HepG2 (cell line): ENCODE data around the gene CNNM2. TPM values are rescaled to one million over a fixed set of nuclear protein-coding genes. Genes with fewer than 3 reads are reported as not detected.

Experiments used
- ATAC-seq: fragments of 200-7000 bp; cut with Tn5 transposase; 3 replicates; pipeline ENCODE4 v1.9.1; 2020; ENCODE audit warnings: mild to moderate bottlenecking, moderate library complexity
- BruUV-seq: library from RNA; stranded (reverse); fragments of 400-500 nt; replicated peaks from 2 replicates; lab custom pipeline; 2021; lab: Mats Ljungman, UMichigan
- CTCF ChIA-PET: fragments of 300-600 bp; formaldehyde crosslinking; extraction: SDS; loops from one replicate; lab custom pipeline; 2021; ENCODE audit warnings: low total read pairs, inconsistent platforms, low intra/inter-chr PET ratio; lab: Yijun Ruan, JAX
- POLR2A ChIA-PET: fragments of 350-600 bp; sonication (Branson Sonifier 250); formaldehyde crosslinking; loops from one replicate; lab custom pipeline; 2020; ENCODE audit warnings: antibody characterized with exemption, inconsistent platforms; lab: Yijun Ruan, JAX
- DNase-seq: peaks from one replicate; pipeline ENCODE4 v3.0.0-alpha.2; 2015; ENCODE audit warnings: low spot score
- FAIRE-seq: peaks from 3 replicates; lab custom pipeline; 2011; peaks lifted over from hg19 to GRCh38; lab: Jason Lieb, UNC
- H2AFZ ChIP-seq: one replicate; pipeline ENCODE4 v1.6.1; 2011; ENCODE audit warnings: low read length, inconsistent platforms
- H3K27ac ChIP-seq: fragments of 300-600 bp; 3 replicates; pipeline ENCODE4 v1.8.0; 2011; ENCODE audit warnings: mixed run types, mild to moderate bottlenecking, mixed read lengths, low read length, inconsistent platforms; ENCODE audit not compliant: insufficient read depth; ENCODE audit errors: extremely low read length
- H3K27me3 ChIP-seq, 2 experiments: fragments of 200-600 bp in 1 of 2; 2 replicates in 1 of 2; 3 replicates in 1 of 2; pipeline versions ENCODE4 v1.6.0 to v1.8.0; 2011; ENCODE audit warnings: low read length in 2 of 2, mild to moderate bottlenecking in 2 of 2, moderate library complexity in 2 of 2, inconsistent platforms in 1 of 2; ENCODE audit not compliant: insufficient read depth in 2 of 2, control insufficient read depth in 1 of 2
- H3K36me3 ChIP-seq, 2 experiments: fragments of 200-600 bp in 1 of 2; replicated peaks in 1 of 2; 2 replicates in 1 of 2; 3 replicates in 1 of 2; pipeline versions ENCODE4 v1.5.1 to v1.8.0; 2011; ENCODE audit warnings: low read length in 2 of 2, inconsistent platforms in 1 of 2; ENCODE audit not compliant: insufficient read depth in 2 of 2, control insufficient read depth in 1 of 2
- H3K4me1 ChIP-seq: 2 replicates; pipeline ENCODE4 v1.5.1; 2012; ENCODE audit warnings: low read length, inconsistent platforms; ENCODE audit not compliant: insufficient read depth
- H3K4me2 ChIP-seq: 2 replicates; pipeline ENCODE4 v1.6.0; 2011; ENCODE audit warnings: low read depth, low read length, inconsistent platforms
- H3K4me3 ChIP-seq, 3 experiments: fragments of 200-600 bp in 1 of 3; sonication (generic), shearing (Covaris generic) in 1 of 3; replicated peaks in 1 of 3; 2 replicates each; pipeline ENCODE4 v1.5.1; 2011 to 2016; ENCODE audit warnings: low read length in 3 of 3, inconsistent platforms in 2 of 3, low read depth in 2 of 3, mild to moderate bottlenecking in 2 of 3, control low read depth in 1 of 3, mixed read lengths in 1 of 3; ENCODE audit not compliant: insufficient read depth in 1 of 3
- H3K79me2 ChIP-seq: one replicate; pipeline ENCODE4 v1.6.1; 2011; ENCODE audit warnings: low read length, inconsistent platforms; ENCODE audit not compliant: insufficient read depth
- H3K9ac ChIP-seq: 2 replicates; pipeline ENCODE4 v1.6.0; 2011; ENCODE audit warnings: mild to moderate bottlenecking, low read depth, low read length, inconsistent platforms; ENCODE audit not compliant: insufficient read depth
- H3K9me3 ChIP-seq: 2 replicates; pipeline ENCODE4 v1.5.1; 2012; ENCODE audit warnings: mild to moderate bottlenecking, low read length
- H4K20me1 ChIP-seq: 2 replicates; pipeline ENCODE4 v1.6.0; 2011; ENCODE audit warnings: inconsistent platforms, mild to moderate bottlenecking, low read length, moderate library complexity; ENCODE audit not compliant: insufficient read depth
- ARNT ChIP-seq: fragments of 450-650 bp; IDR thresholded peaks from 2 replicates; pipeline ENCODE4 v1.6.1; 2017
- KAT7 ChIP-seq: IDR thresholded peaks from 2 replicates; pipeline ENCODE4 v1.6.1; 2018; ENCODE audit warnings: borderline replicate concordance, missing compliant biosample characterization
- MIER2 ChIP-seq: IDR thresholded peaks from 2 replicates; pipeline ENCODE4 v1.6.1; 2016; ENCODE audit warnings: missing biosample characterization, missing genetic modification reagents
- NR2C2 ChIP-seq: sonication (generic); formaldehyde crosslinking; IDR thresholded peaks from 2 replicates; pipeline ENCODE4 v1.4.0; 2020; ENCODE audit warnings: missing genetic modification reagents, mild to moderate bottlenecking, moderate library complexity, borderline replicate concordance
- ZNF747 ChIP-seq: sonication (generic); formaldehyde crosslinking; IDR thresholded peaks from 2 replicates; pipeline ENCODE4 v1.8.1; 2023; ENCODE audit warnings: missing genetic modification reagents, mild to moderate bottlenecking, borderline replicate concordance
- ZNF883 ChIP-seq: sonication (generic); formaldehyde crosslinking; IDR thresholded peaks from 2 replicates; pipeline ENCODE4 v1.5.1; 2020; ENCODE audit warnings: mild to moderate bottlenecking, missing genetic modification reagents; ENCODE audit errors: not compliant biosample characterization
- WGBS: methylation state at CpG from one replicate; pipeline ENCODE4 v1.1.6; 2017; ENCODE audit warnings: low lambda C conversion rate; 5-methylcytosine and 5-hydroxymethylcytosine counted together
- in situ Hi-C: cut with HindIII; loops from 2 replicates; pipeline ENCODE4 v1.10.0; 2017; ENCODE audit warnings: low pct_unique_long_range_greater_than_20kb; ENCODE audit not compliant: extremely low pct_ligation_motif_present
- intact Hi-C: fragments of 100-400 bp; cut with micrococcal nuclease; formaldehyde crosslinking; loops from one replicate; pipeline ENCODE4 v1.10.0; 2022; ENCODE audit not compliant: unreplicated experiment
- polyA plus RNA-seq, 8 experiments: library from polyadenylated mRNA; depleted of rRNA in 3 of 8; stranded (reverse) in 7 of 8; unstranded in 1 of 8; fragments of >200 nt; fragmentation: Illumina TruSeq in 4 of 8; extraction: Trizol in 4 of 8; gene quantifications; 2 replicates each; pipeline versions ENCODE4 v1.2.1 to v1.2.3, GENCODE V29; 2011 to 2016; ENCODE audit warnings: low read depth in 4 of 8, missing spikeins in 1 of 8, mixed read lengths in 1 of 8; ENCODE audit not compliant: insufficient read depth in 1 of 8
- total RNA-seq, 5 experiments: library from RNA; depleted of rRNA; stranded (reverse); fragments of >200 nt; fragmentation: Illumina TruSeq; extraction: Trizol; gene quantifications; 2 replicates each; pipeline ENCODE4 v1.2.3, GENCODE V29; 2016; ENCODE audit warnings: low read depth in 1 of 5
- TF ChIP-seq, protein P1 (sequence below): sonication (generic); formaldehyde crosslinking; IDR thresholded peaks from 2 replicates; pipeline ENCODE4 v1.5.1; 2020; ENCODE audit warnings: missing genetic modification reagents, mild to moderate bottlenecking, borderline replicate concordance
- TF ChIP-seq, protein P2 (sequence below): sonication (generic); formaldehyde crosslinking; IDR thresholded peaks from 2 replicates; pipeline ENCODE4 v1.4.0; 2020; ENCODE audit warnings: missing genetic modification reagents, borderline replicate concordance
- TF ChIP-seq, protein P3 (sequence below): sonication (generic); formaldehyde crosslinking; IDR thresholded peaks from 2 replicates; pipeline ENCODE4 v1.5.1; 2020; ENCODE audit warnings: missing genetic modification reagents, mild to moderate bottlenecking, borderline replicate concordance
- TF ChIP-seq, protein P4 (sequence below): sonication (generic); formaldehyde crosslinking; IDR thresholded peaks from 2 replicates; pipeline ENCODE4 v1.5.0; 2020; ENCODE audit warnings: mild to moderate bottlenecking, missing genetic modification reagents, moderate library complexity

Gene CNNM2
- total and polyA plus RNA-seq, 2 of the 13 experiments (the other 11 are each of a cell fraction or from before 2014, with no cell fraction given): 7.1 to 9.0 TPM

DNA sequence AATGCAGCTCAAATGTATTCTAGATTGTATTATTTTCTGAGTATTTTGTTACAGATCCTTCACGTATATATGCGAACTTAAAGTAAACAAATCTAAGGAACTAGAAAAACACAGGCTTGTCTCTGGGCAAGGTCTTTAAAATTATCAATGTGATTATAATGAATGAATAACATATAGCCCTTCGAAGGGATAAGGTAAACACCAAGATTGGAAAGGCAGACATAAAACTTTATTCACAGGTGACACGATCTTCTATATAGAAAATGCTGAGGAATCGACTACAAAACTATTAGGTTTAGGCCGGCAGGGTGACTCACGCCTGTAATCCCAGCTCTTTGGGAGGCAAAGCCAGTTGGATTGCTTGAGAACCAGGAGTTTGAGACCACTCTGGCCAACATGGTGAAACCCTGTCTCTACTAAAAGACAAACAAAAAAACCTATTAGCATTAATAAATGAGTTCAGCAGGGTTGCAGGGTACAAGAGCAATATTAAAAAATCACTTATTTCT is 80.4 kb downstream of the CNNM2 start:
- Histone ChIP-seq H3K9ac (no peak overlapping the region), H3K4me2 (no peak overlapping the region), H3K4me1 (peaks cover 14% of the 10 kb centered on the region), H4K20me1 (no peaks in the 10 kb centered on the region), H3K4me3 (no peak overlapping the region), H3K36me3 (no peaks in the 10 kb centered on the region), H3K79me2 (no peaks in the 10 kb centered on the region), H3K27ac (peak overlapping the region; percentile 46), H2AFZ (no peak overlapping the region), H3K9me3 (no peaks in the 10 kb centered on the region), H3K27me3 (no peaks in the 10 kb centered on the region)
- in situ Hi-C loops: no loop called here
- WGBS: 78% methylated on average over 7 of the region's 7 CpGs
- no peak for DNase-seq
- ChIA-PET POLR2A (no interaction called here), CTCF (no interaction called here)
- no peak for ATAC-seq
- intact Hi-C loops: no loop called here
- TF ChIP-seq ZNF747 (CRISPR knock-in tag) (no peak), NR2C2 (no peak), KAT7 (no peak), MIER2 (CRISPR knock-in tag) (no peak), ZNF883 (CRISPR knock-in tag) (no peak), ARNT (no peak)
- TF ChIP-seq, protein P1, sequence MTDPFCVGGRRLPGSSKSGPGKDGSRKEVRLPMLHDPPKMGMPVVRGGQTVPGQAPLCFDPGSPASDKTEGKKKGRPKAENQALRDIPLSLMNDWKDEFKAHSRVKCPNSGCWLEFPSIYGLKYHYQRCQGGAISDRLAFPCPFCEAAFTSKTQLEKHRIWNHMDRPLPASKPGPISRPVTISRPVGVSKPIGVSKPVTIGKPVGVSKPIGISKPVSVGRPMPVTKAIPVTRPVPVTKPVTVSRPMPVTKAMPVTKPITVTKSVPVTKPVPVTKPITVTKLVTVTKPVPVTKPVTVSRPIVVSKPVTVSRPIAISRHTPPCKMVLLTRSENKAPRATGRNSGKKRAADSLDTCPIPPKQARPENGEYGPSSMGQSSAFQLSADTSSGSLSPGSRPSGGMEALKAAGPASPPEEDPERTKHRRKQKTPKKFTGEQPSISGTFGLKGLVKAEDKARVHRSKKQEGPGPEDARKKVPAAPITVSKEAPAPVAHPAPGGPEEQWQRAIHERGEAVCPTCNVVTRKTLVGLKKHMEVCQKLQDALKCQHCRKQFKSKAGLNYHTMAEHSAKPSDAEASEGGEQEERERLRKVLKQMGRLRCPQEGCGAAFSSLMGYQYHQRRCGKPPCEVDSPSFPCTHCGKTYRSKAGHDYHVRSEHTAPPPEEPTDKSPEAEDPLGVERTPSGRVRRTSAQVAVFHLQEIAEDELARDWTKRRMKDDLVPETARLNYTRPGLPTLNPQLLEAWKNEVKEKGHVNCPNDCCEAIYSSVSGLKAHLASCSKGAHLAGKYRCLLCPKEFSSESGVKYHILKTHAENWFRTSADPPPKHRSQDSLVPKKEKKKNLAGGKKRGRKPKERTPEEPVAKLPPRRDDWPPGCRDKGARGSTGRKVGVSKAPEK (CRISPR knock-in tag): no peak
- TF ChIP-seq, protein P2, sequence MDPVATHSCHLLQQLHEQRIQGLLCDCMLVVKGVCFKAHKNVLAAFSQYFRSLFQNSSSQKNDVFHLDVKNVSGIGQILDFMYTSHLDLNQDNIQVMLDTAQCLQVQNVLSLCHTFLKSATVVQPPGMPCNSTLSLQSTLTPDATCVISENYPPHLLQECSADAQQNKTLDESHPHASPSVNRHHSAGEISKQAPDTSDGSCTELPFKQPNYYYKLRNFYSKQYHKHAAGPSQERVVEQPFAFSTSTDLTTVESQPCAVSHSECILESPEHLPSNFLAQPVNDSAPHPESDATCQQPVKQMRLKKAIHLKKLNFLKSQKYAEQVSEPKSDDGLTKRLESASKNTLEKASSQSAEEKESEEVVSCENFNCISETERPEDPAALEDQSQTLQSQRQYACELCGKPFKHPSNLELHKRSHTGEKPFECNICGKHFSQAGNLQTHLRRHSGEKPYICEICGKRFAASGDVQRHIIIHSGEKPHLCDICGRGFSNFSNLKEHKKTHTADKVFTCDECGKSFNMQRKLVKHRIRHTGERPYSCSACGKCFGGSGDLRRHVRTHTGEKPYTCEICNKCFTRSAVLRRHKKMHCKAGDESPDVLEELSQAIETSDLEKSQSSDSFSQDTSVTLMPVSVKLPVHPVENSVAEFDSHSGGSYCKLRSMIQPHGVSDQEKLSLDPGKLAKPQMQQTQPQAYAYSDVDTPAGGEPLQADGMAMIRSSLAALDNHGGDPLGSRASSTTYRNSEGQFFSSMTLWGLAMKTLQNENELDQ (CRISPR knock-in tag): no peak
- TF ChIP-seq, protein P3, sequence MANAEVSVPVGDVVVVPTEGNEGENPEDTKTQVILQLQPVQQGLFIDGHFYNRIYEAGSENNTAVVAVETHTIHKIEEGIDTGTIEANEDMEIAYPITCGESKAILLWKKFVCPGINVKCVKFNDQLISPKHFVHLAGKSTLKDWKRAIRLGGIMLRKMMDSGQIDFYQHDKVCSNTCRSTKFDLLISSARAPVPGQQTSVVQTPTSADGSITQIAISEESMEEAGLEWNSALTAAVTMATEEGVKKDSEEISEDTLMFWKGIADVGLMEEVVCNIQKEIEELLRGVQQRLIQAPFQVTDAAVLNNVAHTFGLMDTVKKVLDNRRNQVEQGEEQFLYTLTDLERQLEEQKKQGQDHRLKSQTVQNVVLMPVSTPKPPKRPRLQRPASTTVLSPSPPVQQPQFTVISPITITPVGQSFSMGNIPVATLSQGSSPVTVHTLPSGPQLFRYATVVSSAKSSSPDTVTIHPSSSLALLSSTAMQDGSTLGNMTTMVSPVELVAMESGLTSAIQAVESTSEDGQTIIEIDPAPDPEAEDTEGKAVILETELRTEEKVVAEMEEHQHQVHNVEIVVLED (CRISPR knock-in tag): no peak
- TF ChIP-seq, protein P4, sequence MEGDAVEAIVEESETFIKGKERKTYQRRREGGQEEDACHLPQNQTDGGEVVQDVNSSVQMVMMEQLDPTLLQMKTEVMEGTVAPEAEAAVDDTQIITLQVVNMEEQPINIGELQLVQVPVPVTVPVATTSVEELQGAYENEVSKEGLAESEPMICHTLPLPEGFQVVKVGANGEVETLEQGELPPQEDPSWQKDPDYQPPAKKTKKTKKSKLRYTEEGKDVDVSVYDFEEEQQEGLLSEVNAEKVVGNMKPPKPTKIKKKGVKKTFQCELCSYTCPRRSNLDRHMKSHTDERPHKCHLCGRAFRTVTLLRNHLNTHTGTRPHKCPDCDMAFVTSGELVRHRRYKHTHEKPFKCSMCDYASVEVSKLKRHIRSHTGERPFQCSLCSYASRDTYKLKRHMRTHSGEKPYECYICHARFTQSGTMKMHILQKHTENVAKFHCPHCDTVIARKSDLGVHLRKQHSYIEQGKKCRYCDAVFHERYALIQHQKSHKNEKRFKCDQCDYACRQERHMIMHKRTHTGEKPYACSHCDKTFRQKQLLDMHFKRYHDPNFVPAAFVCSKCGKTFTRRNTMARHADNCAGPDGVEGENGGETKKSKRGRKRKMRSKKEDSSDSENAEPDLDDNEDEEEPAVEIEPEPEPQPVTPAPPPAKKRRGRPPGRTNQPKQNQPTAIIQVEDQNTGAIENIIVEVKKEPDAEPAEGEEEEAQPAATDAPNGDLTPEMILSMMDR (CRISPR knock-in tag): no peak
- no peak for FAIRE-seq
- no TSS peak for BruUV-seq
